HT1080 (cell line): Measurements from ENCODE around the gene PRPSAP1. TPM values are rescaled to one million over a fixed set of nuclear protein-coding genes. Genes with fewer than 3 reads are reported as not detected.
A peak's percentile ranks its signal among the peaks of the same experiment; 100 is the strongest.
"Not testable (repeated sequence)": the region's sequence is repeated elsewhere in the genome, so short reads cannot be mapped to it uniquely, and the experiment has no call there.

Experiments used
- DNase-seq: peaks from one replicate; pipeline ENCODE4 v3.0.0-alpha.2; 2015; ENCODE audit warnings: low read depth
- total RNA-seq: library from RNA; depleted of rRNA; stranded (reverse); fragments of >200 nt; shearing (Covaris generic); gene quantifications from 2 replicates; pipeline ENCODE4 v1.2.3, GENCODE V29; 2014

PRPSAP1 gene
- total RNA-seq, 1 experiment from 2014 or later = 35.2 TPM

GRCh38 chr17:76327696-76328095, 26.0 kb downstream of the PRPSAP1 start:
- no peak for DNase-seq

- DNase-seq = no peak
These were observed 27.4 kb downstream of the PRPSAP1 start for GRCh38 chr17:76326306-76326705.

DNA sequence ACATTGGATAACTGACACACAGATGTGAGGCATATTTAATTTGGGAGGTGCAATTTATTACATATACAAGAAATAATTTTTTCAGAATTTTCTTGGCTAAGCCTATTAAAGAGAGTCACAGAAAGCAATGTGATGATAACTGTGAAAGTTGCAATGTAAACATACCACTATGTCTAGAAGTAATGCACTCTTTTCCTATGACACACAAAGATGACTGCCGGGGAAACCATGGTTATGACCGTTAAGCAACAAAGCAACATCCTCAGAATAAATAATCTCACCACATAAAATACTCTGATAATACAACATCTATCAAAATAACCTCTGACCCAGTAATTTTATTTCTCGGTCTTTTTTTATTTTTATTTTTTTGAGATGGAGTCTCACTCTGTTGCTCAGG, 35.1 kb downstream of the PRPSAP1 start:
- DNase-seq = no peak

DNA sequence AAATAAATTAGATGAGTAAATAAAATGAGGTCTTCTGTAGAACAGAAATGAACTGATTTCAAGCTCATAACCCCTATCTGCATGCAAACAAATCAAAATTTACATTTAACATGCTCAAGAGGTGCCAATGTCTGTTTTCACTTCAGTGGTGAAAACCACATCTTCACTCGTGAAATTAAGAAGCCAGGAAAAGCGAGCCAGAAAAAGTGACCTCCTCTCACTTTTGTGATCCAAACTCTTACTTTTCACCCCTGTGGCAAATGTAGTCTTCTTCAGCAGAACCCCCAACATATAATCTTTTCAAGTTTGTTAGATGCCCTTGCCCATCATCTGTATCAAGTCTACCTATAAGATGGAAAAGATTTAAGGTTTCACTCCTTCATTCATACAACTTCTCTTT, 36.2 kb downstream of the PRPSAP1 start:
- DNase-seq = no peak

GRCh38 chr17:76314392-76315227, 39.1 kb downstream of the PRPSAP1 start:
- DNase-seq = no peak

DNA sequence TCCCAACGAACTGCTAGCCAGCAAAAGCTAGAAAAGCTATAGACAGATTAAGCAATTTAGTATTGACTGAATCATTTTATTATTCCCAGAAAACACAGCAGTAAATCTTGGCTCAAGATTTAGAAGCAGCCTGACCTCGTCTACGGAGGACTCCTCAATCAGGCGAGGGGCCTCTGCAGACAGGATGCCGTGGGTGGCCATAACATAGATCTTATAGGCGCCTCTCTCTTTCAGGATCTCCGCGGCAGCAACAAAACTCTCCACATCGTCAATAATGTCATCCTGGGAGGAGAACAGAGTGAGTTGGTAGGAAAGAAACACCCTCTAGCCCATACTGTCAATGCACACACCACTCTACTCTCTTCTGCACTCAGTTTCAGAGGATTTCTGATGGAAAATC, 41.0 kb downstream of the PRPSAP1 start:
- DNase-seq = no peak

GRCh38 chr17:76309461-76309860, 44.3 kb downstream of the PRPSAP1 start:
- DNase-seq = no peak

- DNase-seq = no peak
These were observed 45.8 kb downstream of the PRPSAP1 start, which contains the start of gene QRICH2 for GRCh38 chr17:76307966-76308338. TSS of gene QRICH2 (minus strand) at chr17:76308276. CDS start at chr17:76307998, 278 bp downstream.

- DNase-seq = no peak
These were observed 46.3 kb downstream of the PRPSAP1 start for GRCh38 chr17:76307299-76307965.

GRCh38 chr17:76305135-76305454, 48.6 kb downstream of the PRPSAP1 start:
- not testable (repeated sequence) for DNase-seq

- no peak for DNase-seq
These were observed 49.2 kb downstream of the PRPSAP1 start for GRCh38 chr17:76304226-76305134.

GRCh38 chr17:76297436-76297835, 56.3 kb downstream of the PRPSAP1 start:
- DNase-seq = no peak

- no peak for DNase-seq
These were observed 56.8 kb downstream of the PRPSAP1 start for GRCh38 chr17:76296889-76297288.

- no peak for DNase-seq
These were observed 57.5 kb downstream of the PRPSAP1 start for GRCh38 chr17:76296186-76296585.

- no peak for DNase-seq
These were observed 60.6 kb downstream of the PRPSAP1 start for GRCh38 chr17:76293106-76293505.

- DNase-seq = no peak
These were observed 61.1 kb downstream of the PRPSAP1 start for GRCh38 chr17:76292567-76292966.

GRCh38 chr17:76281573-76282371, 71.9 kb downstream of the PRPSAP1 start:
- no peak for DNase-seq

DNA sequence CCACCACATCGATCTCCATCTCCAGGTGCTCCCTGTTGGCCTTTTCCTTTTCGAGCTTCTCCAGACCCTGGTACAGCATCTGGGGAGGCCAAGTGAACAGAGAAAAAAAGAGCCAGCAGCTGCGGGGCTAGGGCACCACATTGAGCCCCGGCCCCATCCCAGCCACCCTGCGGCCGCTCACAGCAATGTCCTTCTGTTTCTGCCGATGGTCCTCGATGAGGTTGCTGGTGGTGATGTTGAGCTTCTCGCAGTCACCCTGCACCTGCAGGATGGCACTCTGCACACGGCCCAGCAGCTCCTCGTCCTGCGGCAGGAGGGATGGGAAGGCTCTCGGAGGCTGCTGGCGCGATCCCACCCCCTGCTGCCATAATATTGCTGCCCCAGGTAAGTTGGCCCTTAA, 73.1 kb downstream of the PRPSAP1 start:
- no peak for DNase-seq

GRCh38 chr17:76279742-76280287, 73.9 kb downstream of the PRPSAP1 start:
- DNase-seq = no peak

DNA sequence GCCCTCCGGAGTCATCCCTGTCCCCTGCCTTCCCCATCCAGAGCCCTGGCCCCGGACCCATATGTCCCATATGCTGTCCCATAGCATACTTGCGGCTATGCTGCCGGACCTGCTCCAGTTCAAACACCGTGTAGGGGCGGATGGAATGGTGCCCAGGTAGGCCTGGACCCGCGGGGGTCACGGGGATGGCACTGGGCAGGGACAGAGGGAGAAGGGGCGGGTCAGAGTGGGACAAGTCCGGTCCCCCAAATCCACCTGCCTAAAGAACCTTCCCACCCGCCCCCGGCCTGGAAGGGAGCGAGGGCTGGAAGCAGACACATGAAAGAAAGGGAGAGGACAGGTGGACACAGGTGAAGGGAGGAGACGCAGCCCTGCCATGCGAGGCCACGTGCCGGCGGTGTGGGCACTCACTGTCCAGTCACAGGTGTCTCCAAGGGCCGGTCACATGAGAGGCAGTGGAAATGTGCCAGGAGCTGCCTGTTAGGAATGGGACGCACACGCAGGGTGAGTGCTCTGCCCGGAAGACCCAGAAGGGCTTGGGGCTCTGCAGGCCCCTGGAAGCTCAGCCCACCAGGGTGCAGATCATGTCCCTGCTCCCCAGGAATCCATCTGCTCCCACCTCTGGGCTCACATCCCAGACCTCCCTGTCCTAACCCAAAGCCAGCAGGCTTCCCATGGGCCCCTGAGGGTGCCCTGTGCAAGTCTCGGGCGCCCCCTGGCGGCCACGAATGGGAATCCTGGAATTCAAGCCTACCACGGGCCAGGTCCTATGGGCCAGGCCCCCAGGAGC, 74.6 kb downstream of the PRPSAP1 start:
- DNase-seq = peak; percentile 73
